MM.1S (cell line): ENCODE measurements around the gene CYP17A1.
"Not testable (repeated sequence)": the region's sequence is repeated elsewhere in the genome, so short reads cannot be mapped to it uniquely, and the experiment has no call there.

Source experiments
- DNase-seq: peaks from one replicate; pipeline ENCODE4 v3.0.0-alpha.2; 2015
- H2AFZ ChIP-seq: fragments of 300-600 bp; sonication (generic); 2 replicates; pipeline ENCODE4 v1.6.0; 2016; ENCODE audit warnings: antibody characterized with exemption, low read length
- H3F3A ChIP-seq: fragments of 300-600 bp; sonication (generic); 2 replicates; pipeline ENCODE4 v1.6.1; 2016; ENCODE audit warnings: mild to moderate bottlenecking, antibody characterized with exemption, low read length, moderate library complexity, mixed read lengths; ENCODE audit not compliant: insufficient read depth
- H3K27ac ChIP-seq: fragments of 300-600 bp; sonication (generic); 2 replicates; pipeline ENCODE4 v1.5.1; 2016; ENCODE audit warnings: mild to moderate bottlenecking, low read length
- H3K27me3 ChIP-seq: fragments of 300-600 bp; sonication (generic); replicated peaks from 2 replicates; pipeline ENCODE4 v1.6.0; 2016; ENCODE audit warnings: low read length; ENCODE audit not compliant: insufficient read depth
- H3K36me3 ChIP-seq: fragments of 300-600 bp; sonication (generic); replicated peaks from 2 replicates; pipeline ENCODE4 v1.6.1; 2016; ENCODE audit warnings: mild to moderate bottlenecking, low read length, mixed read lengths; ENCODE audit not compliant: insufficient read depth
- H3K4me1 ChIP-seq: fragments of 300-600 bp; sonication (generic); 2 replicates; pipeline ENCODE4 v1.6.1; 2016; ENCODE audit warnings: low read length, mixed read lengths
- H3K4me2 ChIP-seq: fragments of 300-600 bp; sonication (generic); 2 replicates; pipeline ENCODE4 v1.6.0; 2016; ENCODE audit warnings: low read depth, low read length
- H3K4me3 ChIP-seq: fragments of 300-600 bp; sonication (generic); 2 replicates; pipeline ENCODE4 v1.5.1; 2016; ENCODE audit warnings: low read length, mixed read lengths
- H3K79me2 ChIP-seq: fragments of 300-600 bp; sonication (generic); 2 replicates; pipeline ENCODE4 v1.6.1; 2016; ENCODE audit warnings: mixed run types, low read length, mixed read lengths
- H3K9ac ChIP-seq: fragments of 300-600 bp; sonication (generic); 2 replicates; pipeline ENCODE4 v1.6.1; 2016; ENCODE audit warnings: low read length, mixed read lengths
- H3K9me2 ChIP-seq: fragments of 300-600 bp; sonication (generic); replicated peaks from 2 replicates; pipeline ENCODE4 v1.6.1; 2016; ENCODE audit warnings: mild to moderate bottlenecking, low read length, mixed read lengths; ENCODE audit not compliant: insufficient read depth
- H3K9me3 ChIP-seq: fragments of 300-600 bp; sonication (generic); replicated peaks from 2 replicates; pipeline ENCODE4 v1.6.1; 2016; ENCODE audit warnings: mild to moderate bottlenecking, low read length, mixed read lengths; ENCODE audit not compliant: insufficient read depth
- H4K20me1 ChIP-seq: fragments of 300-600 bp; sonication (generic); 2 replicates; pipeline ENCODE4 v1.6.1; 2016; ENCODE audit warnings: mild to moderate bottlenecking, low read length, moderate library complexity, mixed read lengths; ENCODE audit not compliant: insufficient read depth
- EZH2 ChIP-seq: fragments of 300-600 bp; sonication (generic); optimal IDR thresholded peaks from 2 replicates; pipeline ENCODE3; 2017; ENCODE audit warnings: low read depth, mild to moderate bottlenecking, antibody characterized with exemption, low read length, mixed read lengths
- EZH2phosphoT487 ChIP-seq: fragments of 300-600 bp; sonication (generic); IDR thresholded peaks from 2 replicates; pipeline ENCODE4 v1.6.1; 2018; ENCODE audit warnings: antibody characterized with exemption, low read length
- TF ChIP-seq, protein P1 (sequence below): fragments of 300-600 bp; sonication (generic); IDR thresholded peaks from 2 replicates; pipeline ENCODE4 v1.5.1; 2016; ENCODE audit warnings: antibody characterized with exemption, low read length, mixed read lengths

CYP17A1 gene

GRCh38 chr10:102841827-102842345, 4.7 kb upstream of the CYP17A1 start:
- Histone ChIP-seq H3K4me1 (no peaks in the 10 kb centered on the region), H3K4me3 (no peak overlapping the region), H3K36me3 (no peaks in the 10 kb centered on the region), H3K4me2 (no peak overlapping the region), H3K27ac (no peak overlapping the region), H3K79me2 (no peaks in the 10 kb centered on the region), H3K9ac (no peak overlapping the region), H4K20me1 (no peaks in the 10 kb centered on the region), H3K27me3 (no peaks in the 10 kb centered on the region), H3K9me2 (no peaks in the 10 kb centered on the region), H2AFZ (no peak overlapping the region), H3F3A (no peaks in the 10 kb centered on the region), H3K9me3 (no peaks in the 10 kb centered on the region)
- TF ChIP-seq EZH2 = no peak
- TF ChIP-seq, protein P1, sequence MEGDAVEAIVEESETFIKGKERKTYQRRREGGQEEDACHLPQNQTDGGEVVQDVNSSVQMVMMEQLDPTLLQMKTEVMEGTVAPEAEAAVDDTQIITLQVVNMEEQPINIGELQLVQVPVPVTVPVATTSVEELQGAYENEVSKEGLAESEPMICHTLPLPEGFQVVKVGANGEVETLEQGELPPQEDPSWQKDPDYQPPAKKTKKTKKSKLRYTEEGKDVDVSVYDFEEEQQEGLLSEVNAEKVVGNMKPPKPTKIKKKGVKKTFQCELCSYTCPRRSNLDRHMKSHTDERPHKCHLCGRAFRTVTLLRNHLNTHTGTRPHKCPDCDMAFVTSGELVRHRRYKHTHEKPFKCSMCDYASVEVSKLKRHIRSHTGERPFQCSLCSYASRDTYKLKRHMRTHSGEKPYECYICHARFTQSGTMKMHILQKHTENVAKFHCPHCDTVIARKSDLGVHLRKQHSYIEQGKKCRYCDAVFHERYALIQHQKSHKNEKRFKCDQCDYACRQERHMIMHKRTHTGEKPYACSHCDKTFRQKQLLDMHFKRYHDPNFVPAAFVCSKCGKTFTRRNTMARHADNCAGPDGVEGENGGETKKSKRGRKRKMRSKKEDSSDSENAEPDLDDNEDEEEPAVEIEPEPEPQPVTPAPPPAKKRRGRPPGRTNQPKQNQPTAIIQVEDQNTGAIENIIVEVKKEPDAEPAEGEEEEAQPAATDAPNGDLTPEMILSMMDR = no peak
- no peak for TF ChIP-seq EZH2phosphoT487
- no peak for DNase-seq

GRCh38 chr10:102838276-102838927, 1.2 kb upstream of the CYP17A1 start:
- not testable (repeated sequence) for H2AFZ ChIP-seq, H3K27me3 ChIP-seq, H3K9me2 ChIP-seq, H3K9me3 ChIP-seq, H3K4me2 ChIP-seq, H3F3A ChIP-seq, H4K20me1 ChIP-seq, H3K79me2 ChIP-seq, DNase-seq, H3K4me3 ChIP-seq, H3K9ac ChIP-seq, H3K4me1 ChIP-seq, H3K36me3 ChIP-seq, H3K27ac ChIP-seq

GRCh38 chr10:102835007-102835482, 2.2 kb downstream of the CYP17A1 start:
- H3K4me2 ChIP-seq = no peak overlapping the region
- DNase-seq = peak; percentile 71
- H3K36me3 ChIP-seq = no peaks in the 10 kb centered on the region
- H3K9me3 ChIP-seq = no peaks in the 10 kb centered on the region
- H3K79me2 ChIP-seq = no peaks in the 10 kb centered on the region
- H2AFZ ChIP-seq = peak overlapping the region; percentile 25; the same call in 1 of the 2 replicates
- no peaks in the 10 kb centered on the region for H3F3A ChIP-seq
- H3K9me2 ChIP-seq = no peaks in the 10 kb centered on the region
- H3K9ac ChIP-seq = no peak overlapping the region
- H3K4me3 ChIP-seq = no peak overlapping the region
- no peaks in the 10 kb centered on the region for H3K27me3 ChIP-seq
- TF ChIP-seq, protein P1 = peak; percentile 84
- TF ChIP-seq EZH2 (no peak), EZH2phosphoT487 (no peak)
- H3K4me1 ChIP-seq = no peaks in the 10 kb centered on the region
- no peak overlapping the region for H3K27ac ChIP-seq
- H4K20me1 ChIP-seq = no peaks in the 10 kb centered on the region

GRCh38 chr10:102834143-102834542, 3.1 kb downstream of the CYP17A1 start:
- no peaks in the 10 kb centered on the region for H3K4me1 ChIP-seq
- H3K9me2 ChIP-seq = no peaks in the 10 kb centered on the region
- TF ChIP-seq EZH2 (no peak), EZH2phosphoT487 (no peak)
- TF ChIP-seq, protein P1 = no peak
- no peak overlapping the region for H2AFZ ChIP-seq
- no peak overlapping the region for H3K4me2 ChIP-seq
- no peak overlapping the region for H3K4me3 ChIP-seq
- no peaks in the 10 kb centered on the region for H3K9me3 ChIP-seq
- H4K20me1 ChIP-seq = no peaks in the 10 kb centered on the region
- no peaks in the 10 kb centered on the region for H3K27me3 ChIP-seq
- no peaks in the 10 kb centered on the region for H3K36me3 ChIP-seq
- no peaks in the 10 kb centered on the region for H3F3A ChIP-seq
- no peaks in the 10 kb centered on the region for H3K79me2 ChIP-seq
- DNase-seq = no peak
- no peak overlapping the region for H3K9ac ChIP-seq
- no peak overlapping the region for H3K27ac ChIP-seq
